GM23248 (cell line): Measurements from ENCODE around the gene DYNC2LI1. TPM values are rescaled to one million over a fixed set of nuclear protein-coding genes. Genes with fewer than 3 reads are reported as not detected.

Experiments used
- DNase-seq: peaks from one replicate; pipeline ENCODE4 v3.0.0-alpha.2; 2015
- H2AFZ ChIP-seq: fragments of 200-600 bp; sonication (generic); 2 replicates; pipeline ENCODE4 v1.6.1; 2016; ENCODE audit warnings: antibody characterized with exemption
- H3F3A ChIP-seq: fragments of 200-600 bp; sonication (generic); 2 replicates; pipeline ENCODE4 v1.6.1; 2016; ENCODE audit warnings: mild to moderate bottlenecking, antibody characterized with exemption, mixed run types; ENCODE audit not compliant: insufficient read depth
- H3K27ac ChIP-seq: fragments of 200-600 bp; sonication (generic); 2 replicates; pipeline ENCODE4 v1.5.1; 2016; ENCODE audit warnings: mild to moderate bottlenecking
- H3K27me3 ChIP-seq: fragments of 200-600 bp; sonication (generic); replicated peaks from 2 replicates; pipeline ENCODE4 v1.6.1; 2016; ENCODE audit warnings: mild to moderate bottlenecking; ENCODE audit not compliant: insufficient read depth
- H3K36me3 ChIP-seq: fragments of 200-600 bp; sonication (generic); 2 replicates; pipeline ENCODE4 v1.6.1; 2016; ENCODE audit warnings: low read depth, mild to moderate bottlenecking
- H3K4me1 ChIP-seq: fragments of 200-600 bp; sonication (generic); 2 replicates; pipeline ENCODE4 v1.6.1; 2016; ENCODE audit warnings: mild to moderate bottlenecking; ENCODE audit not compliant: insufficient read depth
- H3K4me2 ChIP-seq: fragments of 200-600 bp; sonication (generic); one replicate; pipeline ENCODE4 v1.6.1; 2016; ENCODE audit warnings: mild to moderate bottlenecking; ENCODE audit not compliant: unreplicated experiment
- H3K4me3 ChIP-seq: fragments of 200-600 bp; sonication (generic); 2 replicates; pipeline ENCODE4 v1.5.1; 2016; ENCODE audit warnings: mild to moderate bottlenecking
- H3K79me2 ChIP-seq: fragments of 200-600 bp; sonication (generic); 2 replicates; pipeline ENCODE4 v1.6.1; 2016; ENCODE audit warnings: mild to moderate bottlenecking; ENCODE audit not compliant: insufficient read depth
- H3K9ac ChIP-seq: fragments of 200-600 bp; sonication (generic); 2 replicates; pipeline ENCODE4 v1.6.1; 2016; ENCODE audit warnings: mild to moderate bottlenecking
- H3K9me2 ChIP-seq: fragments of 200-600 bp; sonication (generic); 2 replicates; pipeline ENCODE4 v1.6.1; 2016; ENCODE audit warnings: mixed run types, mild to moderate bottlenecking, moderate library complexity; ENCODE audit not compliant: insufficient read depth
- H3K9me3 ChIP-seq: fragments of 200-600 bp; sonication (generic); one replicate; pipeline ENCODE4 v1.6.1; 2017; ENCODE audit warnings: low read depth
- H4K20me1 ChIP-seq: fragments of 200-600 bp; sonication (generic); 2 replicates; pipeline ENCODE4 v1.6.0; 2016; ENCODE audit not compliant: insufficient read depth
- EZH2 ChIP-seq: fragments of 200-600 bp; sonication (generic); IDR thresholded peaks from 2 replicates; pipeline ENCODE4 v1.6.1; 2018; ENCODE audit warnings: antibody characterized with exemption, mild to moderate bottlenecking; ENCODE audit not compliant: insufficient read depth, poor library complexity, severe bottlenecking
- EZH2phosphoT487 ChIP-seq: fragments of 200-600 bp; sonication (generic); IDR thresholded peaks from 2 replicates; pipeline ENCODE4 v1.6.1; 2018; ENCODE audit warnings: antibody characterized with exemption, moderate library complexity, mild to moderate bottlenecking, low read depth; ENCODE audit not compliant: insufficient read depth
- whole genome bisulfite sequencing, 2 experiments: methylation state at CpG; one replicate each; pipeline ENCODE4 v1.1.6; 2015 to 2017; ENCODE audit warnings: low lambda C conversion rate in 2 of 2, low coverage in 1 of 2; ENCODE audit errors: missing lambda C conversion rate in 2 of 2; 5-methylcytosine and 5-hydroxymethylcytosine counted together
- in situ Hi-C: fragments of 300-500 bp; cut with MboI; formaldehyde crosslinking; loops from 2 replicates; pipeline ENCODE4 v1.15.0; 2020
- polyA plus RNA-seq: library from polyadenylated mRNA; unstranded; fragments of >200 nt; fragmentation: Nextera tagmentation; extraction: Ambion mirVana; gene quantifications from 2 replicates; pipeline ENCODE4 v1.2.1, GENCODE V29; 2016
- total RNA-seq: library from RNA; depleted of rRNA; stranded (reverse); fragments of >200 nt; shearing (Covaris generic); gene quantifications from 2 replicates; pipeline ENCODE4 v1.2.3, GENCODE V29; 2014

The DYNC2LI1 gene
- total and polyA plus RNA-seq, 2 experiments from 2014 or later = 21.0 to 25.4 TPM

- H3K79me2 ChIP-seq = no peaks in the 10 kb centered on the region
- no peaks in the 10 kb centered on the region for H4K20me1 ChIP-seq
- H3K9me3 ChIP-seq = no peaks in the 10 kb centered on the region
- TF ChIP-seq EZH2 = no peak
- no peak for TF ChIP-seq EZH2phosphoT487
- in situ Hi-C loops = no loop called here
- 73 to 87% methylated on average over 2 of the region's 2 CpGs for WGBS, 2 experiments
- no peaks in the 10 kb centered on the region for H3K4me1 ChIP-seq
- no peaks in the 10 kb centered on the region for H3K9me2 ChIP-seq
- H3K27ac ChIP-seq = no peak overlapping the region
- no peak overlapping the region for H3K4me3 ChIP-seq
- H3F3A ChIP-seq = no peaks in the 10 kb centered on the region
- H3K4me2 ChIP-seq = no peak overlapping the region
- H3K36me3 ChIP-seq = no peaks in the 10 kb centered on the region
- no peak for DNase-seq
- H3K9ac ChIP-seq = no peak overlapping the region
- H2AFZ ChIP-seq = no peak overlapping the region
- peaks cover 22% of the 10 kb centered on the region for H3K27me3 ChIP-seq
Observed at GRCh38 chr2:43824512-43824911, 50.7 kb downstream of the DYNC2LI1 start.

- Histone ChIP-seq H2AFZ (no peak overlapping the region), H3K27me3 (peaks cover 26% of the 10 kb centered on the region), H3K9me3 (no peaks in the 10 kb centered on the region), H3K36me3 (no peaks in the 10 kb centered on the region), H3K9me2 (no peaks in the 10 kb centered on the region), H4K20me1 (no peaks in the 10 kb centered on the region), H3K4me2 (no peak overlapping the region), H3K4me1 (no peaks in the 10 kb centered on the region), H3F3A (no peaks in the 10 kb centered on the region), H3K9ac (no peak overlapping the region), H3K79me2 (no peaks in the 10 kb centered on the region), H3K4me3 (no peak overlapping the region), H3K27ac (no peak overlapping the region)
- no peak for DNase-seq
- 62 to 64% methylated on average over 12 of the region's 12 CpGs for WGBS, 2 experiments
- TF ChIP-seq EZH2phosphoT487 = no peak
- TF ChIP-seq EZH2 = no peak
- in situ Hi-C loops = no loop called here
Observed at GRCh38 chr2:43824951-43825493, 51.2 kb downstream of the DYNC2LI1 start.

GRCh38 chr2:43825841-43826240 lies 52.0 kb downstream of the DYNC2LI1 start:
- no peak overlapping the region for H3K9ac ChIP-seq

GRCh38 chr2:43826305-43827250 lies 52.7 kb downstream of the DYNC2LI1 start:
- H3K4me3 ChIP-seq = no peak overlapping the region
- H3K9me3 ChIP-seq = no peaks in the 10 kb centered on the region
- H3K4me2 ChIP-seq = no peak overlapping the region
- in situ Hi-C loops = no loop called here
- DNase-seq = no peak
- H3K4me1 ChIP-seq = no peaks in the 10 kb centered on the region
- no peaks in the 10 kb centered on the region for H4K20me1 ChIP-seq
- no peak overlapping the region for H2AFZ ChIP-seq
- H3K27me3 ChIP-seq = peaks cover 38% of the 10 kb centered on the region
- no peak overlapping the region for H3K9ac ChIP-seq
- no peaks in the 10 kb centered on the region for H3F3A ChIP-seq
- TF ChIP-seq EZH2phosphoT487 (no peak), EZH2 (no peak)
- H3K79me2 ChIP-seq = no peaks in the 10 kb centered on the region
- no peak overlapping the region for H3K27ac ChIP-seq
- 91% methylated on average over 17 of the region's 17 CpGs for WGBS, 2 experiments
- H3K36me3 ChIP-seq = no peaks in the 10 kb centered on the region
- no peaks in the 10 kb centered on the region for H3K9me2 ChIP-seq

More at GRCh38 chr2:43825841-43826240, 52.0 kb downstream of the DYNC2LI1 start:
- Histone ChIP-seq H3K4me1 (no peaks in the 10 kb centered on the region), H3K27me3 (peaks cover 31% of the 10 kb centered on the region), H4K20me1 (no peaks in the 10 kb centered on the region), H3K4me3 (no peak overlapping the region), H3K27ac (no peak overlapping the region), H3K9me2 (no peaks in the 10 kb centered on the region), H3F3A (no peaks in the 10 kb centered on the region), H3K79me2 (no peaks in the 10 kb centered on the region), H3K4me2 (no peak overlapping the region), H2AFZ (no peak overlapping the region), H3K9me3 (no peaks in the 10 kb centered on the region), H3K36me3 (no peaks in the 10 kb centered on the region)
- in situ Hi-C loops = no loop called here
- 61 to 63% methylated on average over 3 of the region's 3 CpGs for WGBS, 2 experiments
- TF ChIP-seq EZH2 (no peak), EZH2phosphoT487 (no peak)
- no peak for DNase-seq
